Hepatocyte (in vitro differentiated cells): ENCODE data around the gene ZNF385B.

Experiments used
- CTCF ChIP-seq: fragments of 200-600 bp; sonication (generic); IDR thresholded peaks from 2 replicates; pipeline ENCODE4 v1.5.1; 2016; ENCODE audit warnings: antibody characterized with exemption, mild to moderate bottlenecking; ENCODE audit not compliant: poor library complexity
- EZH2 ChIP-seq: fragments of 200-600 bp; sonication (generic); IDR thresholded peaks from 2 replicates; pipeline ENCODE4 v1.6.1; 2016; ENCODE audit warnings: antibody characterized with exemption, mild to moderate bottlenecking, borderline replicate concordance

GRCh38 chr2:179715196-179715595, 146.2 kb downstream of the ZNF385B start:
- TF ChIP-seq CTCF (no peak), EZH2 (no peak)
